HEK293T (cell line): ENCODE results near the gene MPPED1.

ENCODE experiments used
- CTBP1 ChIP-seq: fragments of 450-650 bp; IDR thresholded peaks from 2 replicates; pipeline ENCODE4 v1.6.1; 2016; ENCODE audit warnings: borderline replicate concordance
- ELF4 ChIP-seq: fragments of 450-650 bp; IDR thresholded peaks from 2 replicates; pipeline ENCODE4 v1.6.1; 2017; ENCODE audit warnings: antibody characterized with exemption
- FOXK2 ChIP-seq: fragments of 450-650 bp; IDR thresholded peaks from 2 replicates; pipeline ENCODE4 v1.6.1; 2016; ENCODE audit warnings: mild to moderate bottlenecking
- HDGF ChIP-seq: fragments of 450-650 bp; IDR thresholded peaks from 2 replicates; pipeline ENCODE4 v1.6.1; 2017; ENCODE audit warnings: antibody characterized with exemption, borderline replicate concordance
- NFRKB ChIP-seq: fragments of 450-650 bp; IDR thresholded peaks from 2 replicates; pipeline ENCODE4 v1.6.1; 2016; ENCODE audit warnings: mild to moderate bottlenecking, moderate library complexity
- SP1 ChIP-seq: fragments of 450-650 bp; IDR thresholded peaks from 2 replicates; pipeline ENCODE4 v1.6.1; 2017
- TARDBP ChIP-seq: fragments of 450-650 bp; IDR thresholded peaks from 2 replicates; pipeline ENCODE4 v1.6.1; 2016

GRCh38 chr22:43529934-43530333 lies 118.1 kb downstream of the MPPED1 start:
- TF ChIP-seq SP1: no peak
- TF ChIP-seq FOXK2: no peak
- TF ChIP-seq TARDBP: no peak
- TF ChIP-seq HDGF: no peak
- no peak for TF ChIP-seq ELF4
- TF ChIP-seq NFRKB: no peak
- no peak for TF ChIP-seq CTBP1
